GM21423 (cell line): ENCODE data around the gene PFDN2.

Experiments used
- ATAC-seq: cut with Tn5 transposase; IDR thresholded peaks from one replicate; pipeline ENCODE4 v1.9.1; 2021; ENCODE audit warnings: mild to moderate bottlenecking, moderate library complexity; ENCODE audit not compliant: unreplicated experiment

The PFDN2 gene

GRCh38 chr1:161061419-161061818, 56.4 kb downstream of the PFDN2 start:
- ATAC-seq = no peak

GRCh38 chr1:161059293-161059692, 58.5 kb downstream of the PFDN2 start:
- ATAC-seq = no peak

GRCh38 chr1:161054805-161055204, 63.0 kb downstream of the PFDN2 start:
- no peak for ATAC-seq

GRCh38 chr1:161054232-161054631, 63.6 kb downstream of the PFDN2 start:
- no peak for ATAC-seq

- ATAC-seq = no peak
Observed at GRCh38 chr1:161052899-161053298, 64.9 kb downstream of the PFDN2 start.

- ATAC-seq = no peak
Observed at GRCh38 chr1:161051219-161051618, 66.6 kb downstream of the PFDN2 start.
